GM18526 (cell line): ENCODE measurements around the gene RYR1.

Experiments
- POLR2A ChIP-seq: IDR thresholded peaks from 3 replicates; pipeline ENCODE4 v1.6.1; 2011; ENCODE audit not compliant: insufficient read length; ENCODE audit errors: extremely low read depth

The RYR1 gene

DNA sequence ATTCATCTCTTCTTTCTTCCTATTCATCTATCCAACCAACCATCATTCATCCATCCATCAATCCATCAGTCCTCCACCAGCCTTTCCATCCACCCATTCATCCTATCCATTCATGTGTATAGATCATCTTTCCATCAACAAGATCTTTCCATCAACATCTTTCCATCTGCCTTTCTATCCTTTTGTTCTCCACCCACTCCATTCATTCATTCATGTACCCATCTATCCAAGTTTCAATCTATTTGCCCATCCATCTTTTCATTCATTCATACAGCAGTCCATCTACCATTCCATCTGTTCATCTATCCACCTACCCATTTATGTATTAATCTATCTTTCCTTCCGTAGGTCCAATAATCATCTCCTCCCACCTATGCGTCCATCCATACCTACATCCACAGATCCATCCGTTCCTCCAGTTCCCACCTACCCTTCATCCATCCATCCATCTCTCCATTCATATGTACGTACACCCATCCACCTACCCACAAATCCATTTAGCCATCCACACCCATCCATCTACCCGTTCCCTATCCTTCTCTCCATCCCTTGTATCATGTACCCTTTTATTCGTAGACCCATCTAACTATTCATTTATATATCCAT, 53.3 kb downstream of the RYR1 start:
- no peak for TF ChIP-seq POLR2A

DNA sequence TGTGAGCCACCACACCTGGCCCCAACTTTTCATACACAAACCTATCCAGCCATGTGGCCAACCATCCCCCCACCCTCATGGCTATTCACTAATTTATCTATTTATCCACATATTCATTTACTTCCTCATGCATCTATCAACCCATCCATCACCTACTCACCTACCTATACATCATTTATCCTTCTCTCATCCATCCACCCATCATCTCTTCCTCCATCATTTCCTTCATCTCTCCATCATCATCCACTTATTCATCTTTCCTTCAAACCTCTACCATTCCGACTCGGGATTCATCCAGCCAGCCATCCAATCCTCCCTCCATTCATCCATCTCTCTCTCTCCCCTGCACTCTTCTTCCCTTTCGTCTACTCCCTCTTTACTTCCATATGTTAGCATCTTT, 54.6 kb downstream of the RYR1 start:
- TF ChIP-seq POLR2A: no peak

DNA sequence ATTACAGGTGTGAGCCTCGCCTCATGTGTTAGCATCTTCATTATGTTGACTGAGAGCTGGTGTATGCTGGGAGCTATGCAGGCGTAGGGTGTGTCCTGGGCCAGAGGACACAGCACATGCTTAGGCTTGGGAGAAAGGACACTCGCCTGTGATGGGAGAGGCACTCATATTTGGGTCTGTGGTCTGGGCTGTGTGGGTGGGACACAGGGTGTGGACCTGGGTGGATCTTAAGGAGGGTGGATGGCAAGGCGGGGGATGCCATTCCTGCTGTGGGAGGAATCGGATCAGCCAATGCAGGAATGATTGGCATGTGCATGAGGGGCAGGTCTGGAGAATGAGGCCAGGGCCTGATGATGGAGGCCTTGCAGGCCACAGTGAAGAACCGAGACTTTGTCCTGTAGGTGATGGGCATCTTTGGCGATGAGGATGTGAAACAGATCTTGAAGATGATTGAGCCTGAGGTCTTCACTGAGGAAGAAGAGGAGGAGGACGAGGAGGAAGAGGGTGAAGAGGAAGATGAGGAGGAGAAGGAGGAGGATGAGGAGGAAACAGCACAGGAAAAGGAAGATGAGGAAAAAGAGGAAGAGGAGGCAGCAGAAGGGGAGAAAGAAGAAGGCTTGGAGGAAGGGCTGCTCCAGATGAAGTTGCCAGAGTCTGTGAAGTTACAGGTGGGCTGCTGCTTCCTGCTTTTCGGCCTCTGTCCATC, 55.4 kb downstream of the RYR1 start:
- no peak for TF ChIP-seq POLR2A

DNA sequence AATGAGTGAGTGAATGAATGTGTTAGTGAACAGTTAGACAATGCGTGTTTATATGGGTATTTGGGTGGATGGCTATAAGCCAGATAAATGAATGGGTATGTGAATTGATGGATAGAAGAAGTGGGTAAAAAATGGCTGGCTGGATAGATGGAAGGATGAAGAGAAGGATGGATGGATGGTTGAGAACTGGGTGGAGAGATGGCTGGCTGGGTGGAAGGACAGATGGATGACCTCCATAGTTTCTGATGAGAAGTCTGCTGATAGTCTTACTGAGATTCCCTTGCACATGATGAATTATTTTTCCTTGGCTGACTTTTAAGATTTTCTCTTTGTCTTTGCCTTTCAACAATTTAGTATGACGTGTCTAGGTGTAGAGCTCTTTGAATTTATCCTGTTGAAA, 57.4 kb downstream of the RYR1 start:
- no peak for TF ChIP-seq POLR2A

DNA sequence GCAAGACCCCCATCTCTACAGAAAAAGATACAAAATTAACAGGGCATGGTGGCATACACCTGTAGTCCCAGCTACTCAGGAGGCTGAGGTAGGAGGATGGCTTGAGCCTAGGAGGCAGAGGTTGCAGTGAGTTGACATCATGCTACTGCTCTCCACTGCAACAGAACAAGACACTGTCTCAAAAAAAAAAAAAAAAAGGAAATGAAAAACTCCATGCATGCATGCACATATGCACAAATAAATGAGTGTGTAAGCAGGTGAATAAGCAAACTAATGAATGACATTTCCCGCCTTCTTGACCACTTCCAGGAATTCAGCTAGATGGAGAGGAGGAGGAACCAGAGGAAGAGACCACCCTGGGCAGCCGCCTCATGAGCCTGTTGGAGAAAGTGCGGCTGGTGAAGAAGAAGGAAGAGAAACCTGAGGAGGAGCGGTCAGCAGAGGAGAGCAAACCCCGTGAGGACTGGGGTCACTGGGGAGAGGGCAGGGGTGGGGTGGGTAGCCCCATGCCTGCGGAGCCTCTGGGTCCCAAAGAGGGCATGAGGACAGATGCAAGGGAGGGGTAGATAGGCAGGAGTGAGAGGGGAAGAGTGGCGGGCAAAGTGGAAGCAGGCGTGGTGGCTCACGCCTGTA, 58.8 kb downstream of the RYR1 start:
- no peak for TF ChIP-seq POLR2A

DNA sequence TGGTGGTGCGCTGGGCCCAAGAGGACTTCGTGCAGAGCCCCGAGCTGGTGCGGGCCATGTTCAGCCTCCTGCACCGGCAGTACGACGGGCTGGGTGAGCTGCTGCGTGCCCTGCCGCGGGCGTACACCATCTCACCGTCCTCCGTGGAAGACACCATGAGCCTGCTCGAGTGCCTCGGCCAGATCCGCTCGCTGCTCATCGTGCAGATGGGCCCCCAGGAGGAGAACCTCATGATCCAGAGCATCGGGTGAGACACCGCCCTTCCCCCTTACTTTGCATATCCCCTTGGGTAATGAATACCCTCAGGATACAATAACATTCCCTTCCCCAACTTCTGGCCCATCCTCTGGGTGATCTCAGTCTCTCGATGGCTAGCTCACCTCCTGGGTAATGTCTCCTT, 60.9 kb downstream of the RYR1 start:
- no peak for TF ChIP-seq POLR2A

DNA sequence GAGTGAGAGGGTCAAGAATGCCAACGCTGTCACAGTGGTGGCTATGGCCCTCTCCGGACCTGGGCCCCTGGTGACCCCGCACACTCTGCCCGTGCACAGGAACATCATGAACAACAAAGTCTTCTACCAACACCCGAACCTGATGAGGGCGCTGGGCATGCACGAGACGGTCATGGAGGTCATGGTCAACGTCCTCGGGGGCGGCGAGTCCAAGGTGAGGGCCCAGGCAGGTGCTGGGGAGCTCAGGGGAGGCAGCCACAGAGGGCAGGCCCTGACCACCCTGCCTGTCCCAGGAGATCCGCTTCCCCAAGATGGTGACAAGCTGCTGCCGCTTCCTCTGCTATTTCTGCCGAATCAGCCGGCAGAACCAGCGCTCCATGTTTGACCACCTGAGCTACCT, 62.6 kb downstream of the RYR1 start:
- TF ChIP-seq POLR2A: no peak

DNA sequence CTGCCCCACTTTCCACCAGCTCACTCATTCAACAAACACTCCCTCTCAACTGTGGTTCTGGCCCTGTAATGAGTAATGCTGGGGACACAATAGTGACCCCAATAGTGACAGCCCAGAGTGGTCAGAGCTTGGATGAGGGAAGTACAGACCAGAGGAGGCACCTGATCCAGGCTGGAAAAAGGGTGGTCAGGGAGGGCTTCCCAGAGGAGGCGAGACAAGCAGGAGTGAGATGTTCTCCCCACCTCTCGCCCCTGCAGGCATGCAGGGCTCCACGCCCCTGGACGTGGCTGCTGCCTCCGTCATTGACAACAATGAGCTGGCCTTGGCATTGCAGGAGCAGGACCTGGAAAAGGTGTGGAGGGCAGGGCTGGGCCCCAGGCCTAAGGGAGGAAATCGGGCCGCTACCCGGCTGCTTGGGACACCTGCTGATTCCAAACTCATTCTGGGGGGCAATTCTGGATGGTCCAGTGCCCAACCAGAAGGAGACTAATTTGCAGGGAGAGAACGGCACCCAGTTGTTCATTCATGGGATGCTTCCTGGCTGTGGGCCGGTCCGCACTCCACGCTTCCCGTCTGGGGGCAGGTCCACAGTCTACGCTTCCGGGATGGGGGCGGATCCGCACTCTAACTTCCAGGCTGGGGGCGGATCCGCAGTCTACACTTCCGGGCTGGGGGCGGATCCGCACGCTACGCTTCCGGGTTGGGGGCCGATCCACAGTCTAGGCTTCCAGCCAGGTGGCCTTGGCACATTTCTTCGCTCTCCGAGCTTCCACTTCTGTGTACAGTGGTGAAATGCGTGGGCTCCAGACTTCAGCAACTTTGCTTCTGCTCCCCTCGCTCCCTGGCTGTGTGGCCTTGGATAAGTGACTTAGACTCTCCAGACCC, 63.4 kb downstream of the RYR1 start:
- no peak for TF ChIP-seq POLR2A

DNA sequence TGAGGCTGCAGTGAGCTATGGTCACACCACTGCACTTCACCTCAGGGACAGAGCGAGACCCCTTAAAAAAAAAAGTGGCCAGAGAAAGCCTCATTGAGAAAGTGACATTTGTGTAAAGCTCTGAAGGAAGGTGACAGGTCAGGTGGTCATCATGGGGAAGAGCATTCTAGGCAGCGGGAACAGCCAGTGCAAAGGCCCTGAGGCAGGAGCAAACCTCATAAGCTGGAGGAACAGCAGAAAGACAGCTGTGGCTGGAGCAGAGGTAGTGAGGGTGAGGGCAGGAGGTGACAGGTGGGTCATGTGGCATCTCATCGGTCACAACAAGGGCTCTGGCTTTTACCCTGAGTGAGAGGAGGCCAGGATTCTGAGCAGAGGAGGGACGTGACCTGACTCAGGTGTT, 64.4 kb downstream of the RYR1 start:
- TF ChIP-seq POLR2A: no peak

DNA sequence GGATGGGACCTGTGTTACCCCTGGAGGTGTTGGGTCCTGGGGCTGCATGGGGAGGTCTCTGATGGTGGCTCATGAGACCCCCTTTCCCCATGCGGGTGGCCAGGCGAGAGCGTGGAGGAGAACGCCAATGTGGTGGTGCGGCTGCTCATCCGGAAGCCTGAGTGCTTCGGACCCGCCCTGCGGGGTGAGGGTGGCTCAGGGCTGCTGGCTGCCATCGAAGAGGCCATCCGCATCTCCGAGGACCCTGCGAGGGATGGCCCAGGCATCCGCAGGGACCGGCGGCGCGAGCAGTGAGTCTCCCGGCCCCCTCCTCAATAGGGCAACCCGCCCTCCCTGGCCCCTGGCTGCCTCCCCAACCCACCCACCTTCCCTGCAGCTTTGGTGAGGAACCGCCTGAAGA, 66.0 kb downstream of the RYR1 start:
- TF ChIP-seq POLR2A: no peak

DNA sequence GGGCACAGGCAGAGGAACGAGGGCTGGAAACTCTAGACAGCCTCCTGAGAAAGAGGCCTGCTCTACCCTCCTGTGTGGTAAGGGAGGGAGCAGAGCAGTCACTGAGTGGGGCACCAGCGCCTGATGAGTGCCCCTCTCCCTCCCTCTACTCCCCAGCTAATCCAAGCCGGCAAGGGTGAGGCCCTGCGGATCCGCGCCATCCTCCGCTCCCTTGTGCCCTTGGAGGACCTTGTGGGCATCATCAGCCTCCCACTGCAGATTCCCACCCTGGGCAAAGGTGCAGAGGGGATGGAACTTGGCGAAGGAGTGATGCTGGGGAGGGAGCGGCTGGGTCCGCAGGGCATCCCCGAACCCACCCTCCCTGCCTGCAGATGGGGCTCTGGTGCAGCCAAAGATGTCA, 67.0 kb downstream of the RYR1 start:
- TF ChIP-seq POLR2A: no peak

DNA sequence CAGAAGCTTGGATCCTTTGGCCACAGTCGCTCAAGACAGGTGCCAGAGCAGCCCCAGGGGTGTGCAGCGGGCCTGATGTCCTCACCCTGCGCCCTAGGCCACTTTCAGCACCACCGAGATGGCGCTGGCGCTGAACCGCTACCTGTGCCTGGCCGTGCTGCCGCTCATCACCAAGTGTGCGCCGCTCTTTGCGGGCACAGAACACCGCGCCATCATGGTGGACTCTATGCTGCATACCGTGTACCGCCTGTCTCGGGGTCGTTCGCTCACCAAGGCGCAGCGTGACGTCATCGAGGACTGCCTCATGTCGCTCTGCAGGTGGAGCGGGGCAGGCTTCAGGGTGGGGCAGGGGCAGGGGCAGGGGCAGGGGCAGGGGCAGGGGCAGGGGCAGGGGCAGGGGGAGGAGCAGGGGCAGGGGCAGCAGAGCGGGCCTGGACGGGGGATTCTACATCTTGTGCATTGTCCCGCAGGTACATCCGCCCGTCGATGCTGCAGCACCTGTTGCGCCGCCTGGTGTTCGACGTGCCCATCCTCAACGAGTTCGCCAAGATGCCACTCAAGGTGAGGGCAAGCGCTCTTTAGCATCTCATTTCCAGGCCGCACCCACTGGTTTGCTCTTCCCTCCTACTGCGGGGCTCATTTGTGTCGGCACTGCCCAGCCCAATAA, 69.1 kb downstream of the RYR1 start:
- no peak for TF ChIP-seq POLR2A

DNA sequence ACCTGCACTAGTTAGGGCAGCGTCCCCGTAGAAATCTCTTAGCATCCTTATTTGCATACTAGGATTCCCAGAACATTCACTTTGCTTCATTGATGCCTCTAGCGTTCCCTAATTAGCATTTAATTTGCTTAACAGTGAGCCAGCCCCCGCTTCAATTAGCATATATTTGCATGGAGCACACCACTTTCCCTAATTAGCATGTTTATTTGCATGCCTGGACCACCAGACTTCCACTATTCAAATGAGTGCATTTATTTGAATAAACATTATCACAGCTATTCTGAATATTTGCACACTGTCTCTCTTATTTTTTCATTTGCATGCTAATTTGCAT, 69.6 kb downstream of the RYR1 start:
- no peak for TF ChIP-seq POLR2A

DNA sequence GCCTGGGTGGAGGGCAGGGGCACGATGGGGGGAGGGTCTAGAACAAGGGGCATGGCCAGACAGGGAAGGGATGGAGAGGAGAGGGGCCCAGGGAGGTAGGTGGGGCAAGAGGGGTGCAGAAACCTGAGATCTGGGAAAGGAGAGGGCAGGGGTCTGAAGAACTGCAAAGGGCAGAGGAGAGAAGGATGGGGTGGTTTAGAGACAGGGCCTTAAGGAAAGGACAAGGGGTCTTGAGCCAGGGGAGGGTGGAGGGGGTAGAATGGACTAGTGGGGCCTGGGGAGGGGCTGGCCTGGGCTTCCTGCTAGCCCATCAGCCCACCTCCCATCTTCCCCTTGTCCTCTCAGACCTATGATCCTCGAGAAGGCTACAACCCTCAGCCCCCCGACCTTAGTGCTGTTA, 72.5 kb downstream of the RYR1 start:
- no peak for TF ChIP-seq POLR2A

DNA sequence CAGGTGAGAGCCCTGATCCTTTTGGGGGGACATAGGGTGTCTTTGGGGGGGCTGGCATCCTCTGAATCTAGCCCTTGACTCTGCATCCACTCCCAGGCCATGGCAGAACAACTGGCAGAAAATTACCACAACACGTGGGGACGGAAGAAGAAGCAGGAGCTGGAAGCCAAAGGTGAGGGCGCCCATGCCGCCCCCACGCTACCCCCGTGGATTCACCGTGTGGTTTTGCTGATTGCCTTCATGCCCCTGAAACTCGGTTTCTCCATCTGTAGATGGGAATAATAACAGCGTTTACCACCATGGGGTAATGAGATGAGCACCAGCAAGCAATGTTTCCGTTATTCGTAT, 72.9 kb downstream of the RYR1 start:
- no peak for TF ChIP-seq POLR2A
